Effector memory CD8-positive, alpha-beta T cell (primary cell): ENCODE measurements around the gene PLCL2.

Experiments used
- ATAC-seq: fragments of 150-1000 bp; cut with Tn5 transposase; replicated peaks from 2 replicates; pipeline ENCODE4 v1.10.0; 2021; ENCODE audit warnings: mild to moderate bottlenecking, moderate library complexity
- DNase-seq, 3 experiments: peaks; one replicate each; pipeline ENCODE4 v3.0.0; 2021
- H3K27ac Mint-ChIP-seq, 2 donors: one replicate each; pipeline ENCODE4 v1.8.0; 2022; ENCODE audit warnings: mild to moderate bottlenecking in 2 of 2, mixed read lengths in 2 of 2, moderate library complexity in 2 of 2
- H3K27me3 Mint-ChIP-seq, 2 donors: one replicate each; pipeline ENCODE4 v1.8.0; 2022; ENCODE audit warnings: mixed read lengths in 2 of 2
- H3K36me3 Mint-ChIP-seq: one replicate; pipeline ENCODE4 v1.8.0; 2022; ENCODE audit warnings: mild to moderate bottlenecking, moderate library complexity, mixed read lengths; ENCODE audit not compliant: insufficient read depth
- H3K4me1 Mint-ChIP-seq, 2 donors: one replicate each; pipeline ENCODE4 v1.8.0; 2022; ENCODE audit warnings: low read depth in 2 of 2, mixed read lengths in 2 of 2
- H3K4me3 Mint-ChIP-seq, 2 donors: one replicate each; pipeline ENCODE4 v1.8.0; 2022; ENCODE audit warnings: mild to moderate bottlenecking in 2 of 2, mixed read lengths in 2 of 2, moderate library complexity in 2 of 2
- H3K9me3 Mint-ChIP-seq, 2 donors: one replicate each; pipeline ENCODE4 v1.8.0; 2022; ENCODE audit warnings: mixed read lengths in 2 of 2

The PLCL2 gene

DNA sequence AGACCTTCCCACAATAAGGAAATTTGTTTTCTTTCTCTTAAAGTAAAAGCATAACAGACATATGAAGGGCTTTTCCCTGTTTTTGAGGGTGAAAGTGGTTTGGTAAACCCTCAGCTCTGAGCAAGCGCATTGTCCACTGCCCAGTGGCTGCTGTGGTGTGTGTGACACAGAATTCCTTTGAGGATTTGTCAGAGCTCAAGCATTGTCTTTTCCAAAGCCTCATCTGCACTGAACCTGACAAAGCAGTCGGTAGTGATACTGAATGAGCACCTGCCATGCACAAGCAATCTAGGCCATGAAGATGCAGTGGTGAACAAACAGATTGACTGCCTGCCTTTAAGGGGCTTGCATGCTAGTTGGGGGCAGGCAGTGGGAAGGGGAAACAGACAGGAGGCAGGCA lies 128.3 kb downstream of the PLCL2 start:
- Mint-ChIP-seq H3K27me3 (no peaks in the 10 kb centered on the region), H3K36me3 (peaks cover 28% of the 10 kb centered on the region), H3K4me1 (peaks cover 18 to 46% of the 10 kb centered on the region in 2 donors), H3K9me3 (no peaks in the 10 kb centered on the region), H3K27ac (peak overlapping the region in 1 of 2 donors; percentile 35), H3K4me3 (no peak overlapping the region)
- ATAC-seq (no peak), DNase-seq (no peak)

DNA sequence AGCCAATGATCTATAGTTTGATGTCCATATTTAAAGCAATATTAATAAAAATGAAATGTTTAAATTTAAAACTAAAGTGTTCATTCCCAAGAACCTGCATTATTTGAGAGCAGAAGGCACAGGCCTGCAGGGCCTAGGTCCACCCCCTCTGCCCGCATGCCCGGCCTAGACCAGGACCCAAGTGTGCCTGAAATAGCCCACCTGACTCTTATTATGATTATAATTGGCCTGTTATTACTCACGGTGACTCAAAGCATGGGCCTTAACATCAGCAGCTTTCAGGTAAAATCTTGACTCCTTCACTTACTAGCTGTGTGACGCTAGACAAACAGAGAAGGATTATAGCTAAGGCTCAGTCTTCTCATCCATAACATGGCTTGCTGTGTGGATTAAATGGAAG lies 128.8 kb downstream of the PLCL2 start:
- peak overlapping the region in 1 of 2 donors; percentile 35 for H3K27ac Mint-ChIP-seq
- peaks cover 28% of the 10 kb centered on the region for H3K36me3 Mint-ChIP-seq
- H3K4me3 Mint-ChIP-seq: no peak overlapping the region
- DNase-seq (no peak), ATAC-seq (no peak)
- no peaks in the 10 kb centered on the region for H3K27me3 Mint-ChIP-seq
- peaks cover 15 to 42% of the 10 kb centered on the region in 2 donors for H3K4me1 Mint-ChIP-seq
- no peaks in the 10 kb centered on the region for H3K9me3 Mint-ChIP-seq

DNA sequence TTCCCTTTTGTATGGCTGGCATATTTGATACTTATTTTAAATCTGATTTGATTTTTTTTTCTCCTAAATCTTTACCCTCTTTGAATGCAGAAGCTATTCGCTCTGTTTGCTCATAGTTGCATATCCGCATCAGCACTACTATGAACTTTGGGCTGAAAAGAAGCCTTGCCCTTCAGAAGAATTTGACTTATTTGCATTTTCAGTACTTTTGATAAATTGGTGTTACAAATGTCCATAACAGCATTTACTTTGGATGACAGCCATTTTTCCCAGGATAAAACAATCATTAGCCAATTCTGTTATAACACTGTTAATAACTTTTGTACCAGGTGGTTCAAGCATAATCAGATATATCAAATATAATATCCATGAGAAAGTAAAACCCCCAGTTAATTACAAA lies 129.5 kb downstream of the PLCL2 start:
- peaks cover 28% of the 10 kb centered on the region for H3K36me3 Mint-ChIP-seq
- ATAC-seq (no peak), DNase-seq (no peak)
- H3K4me3 Mint-ChIP-seq: no peak overlapping the region
- peak overlapping the region in 1 of 2 donors; percentile 35 for H3K27ac Mint-ChIP-seq
- peaks cover 13 to 36% of the 10 kb centered on the region in 2 donors for H3K4me1 Mint-ChIP-seq
- H3K27me3 Mint-ChIP-seq: no peaks in the 10 kb centered on the region
- no peaks in the 10 kb centered on the region for H3K9me3 Mint-ChIP-seq

DNA sequence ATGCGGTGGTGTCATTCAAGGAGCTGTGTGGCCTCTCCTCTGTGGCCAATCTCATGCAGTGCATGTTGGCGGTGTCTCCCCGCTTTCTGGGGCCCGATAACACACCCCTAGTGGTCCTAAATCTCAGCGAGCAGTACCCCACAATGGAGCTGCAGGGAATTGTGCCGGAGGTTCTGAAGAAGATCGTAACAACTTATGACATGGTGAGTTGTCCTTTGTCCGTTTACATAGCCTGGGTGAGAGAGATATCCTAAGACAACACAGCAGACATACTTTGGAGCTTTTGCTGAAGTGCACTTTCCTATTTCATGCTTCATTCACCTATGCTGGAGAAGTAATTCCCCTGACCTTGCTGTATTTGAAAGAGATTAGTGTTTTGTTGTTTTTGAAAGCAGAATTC lies 130.0 kb downstream of the PLCL2 start:
- ATAC-seq (no peak), DNase-seq (no peak)
- H3K36me3 Mint-ChIP-seq: peaks cover 25% of the 10 kb centered on the region
- no peak overlapping the region for H3K4me3 Mint-ChIP-seq
- H3K4me1 Mint-ChIP-seq: peaks cover 13 to 32% of the 10 kb centered on the region in 2 donors
- H3K9me3 Mint-ChIP-seq: no peaks in the 10 kb centered on the region
- no peaks in the 10 kb centered on the region for H3K27me3 Mint-ChIP-seq
- peak overlapping the region in 1 of 2 donors; percentile 35 for H3K27ac Mint-ChIP-seq

DNA sequence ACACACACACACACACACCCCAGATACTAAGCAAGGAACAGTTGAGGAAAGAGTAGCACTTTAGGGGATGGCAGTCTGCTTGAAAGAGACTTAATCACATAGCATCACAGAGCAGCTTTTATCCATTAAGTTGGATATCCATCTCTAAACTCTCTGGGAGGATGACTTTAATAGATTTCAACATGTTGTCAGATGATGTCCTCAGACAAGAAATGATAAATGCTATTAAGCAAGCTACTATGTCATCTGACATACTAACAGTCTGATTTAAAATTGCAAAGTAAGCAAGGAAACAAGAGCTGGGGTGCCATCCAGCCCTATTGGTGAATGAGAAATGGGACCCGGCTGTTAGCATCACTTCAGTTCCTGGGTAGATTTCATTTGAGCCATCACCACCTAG lies 136.9 kb downstream of the PLCL2 start:
- ATAC-seq: no peak
- no peaks in the 10 kb centered on the region for H3K27me3 Mint-ChIP-seq
- H3K27ac Mint-ChIP-seq: peak overlapping the region in 1 of 2 donors; percentile 35
- peaks cover 26 to 67% of the 10 kb centered on the region in 2 donors for H3K4me1 Mint-ChIP-seq
- H3K9me3 Mint-ChIP-seq: no peaks in the 10 kb centered on the region
- H3K36me3 Mint-ChIP-seq: peaks cover 4% of the 10 kb centered on the region
- DNase-seq: no peak
- peak overlapping the region in 1 of 2 donors; percentile 27 for H3K4me3 Mint-ChIP-seq

DNA sequence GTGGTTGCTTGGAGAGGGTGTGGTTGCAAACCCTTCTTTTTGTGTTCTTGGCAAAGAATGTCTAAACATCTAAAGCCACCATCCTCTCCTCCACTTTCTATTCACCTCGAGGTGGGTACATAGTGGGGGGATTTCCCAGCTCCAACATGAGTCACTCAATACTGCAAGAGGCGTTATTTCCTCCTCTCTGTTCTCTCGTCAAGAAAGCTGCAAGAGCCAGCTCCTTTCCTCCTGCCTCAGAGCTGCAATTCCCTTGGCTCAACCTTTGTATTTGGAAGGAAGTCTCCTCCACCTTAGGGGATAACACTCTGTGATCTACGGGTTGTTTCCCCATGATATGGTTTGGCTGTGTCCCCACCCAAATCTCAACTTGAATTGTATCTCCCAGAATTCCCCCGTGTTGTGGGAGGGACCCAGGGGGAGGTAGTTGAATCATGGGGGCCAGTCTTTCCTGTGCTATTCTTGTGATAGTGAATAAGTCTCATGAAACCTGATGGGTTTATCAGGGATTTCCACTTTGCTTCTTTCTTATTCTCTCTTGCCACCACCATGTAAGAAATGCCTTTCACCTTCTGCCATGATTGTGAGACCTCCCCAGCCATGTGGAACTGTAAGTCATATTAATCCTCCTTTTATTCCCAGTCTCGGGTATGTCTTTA lies 138.4 kb downstream of the PLCL2 start:
- peaks cover 28 to 59% of the 10 kb centered on the region in 2 donors for H3K4me1 Mint-ChIP-seq
- peaks cover 3% of the 10 kb centered on the region for H3K36me3 Mint-ChIP-seq
- peak overlapping the region; percentile 90 for H3K27ac Mint-ChIP-seq
- peak overlapping the region; percentile 55 to 61 for H3K4me3 Mint-ChIP-seq
- H3K27me3 Mint-ChIP-seq: no peaks in the 10 kb centered on the region
- DNase-seq: peak; percentile 37 to 48 (median 39)
- no peaks in the 10 kb centered on the region for H3K9me3 Mint-ChIP-seq
- ATAC-seq: peak; percentile 99

DNA sequence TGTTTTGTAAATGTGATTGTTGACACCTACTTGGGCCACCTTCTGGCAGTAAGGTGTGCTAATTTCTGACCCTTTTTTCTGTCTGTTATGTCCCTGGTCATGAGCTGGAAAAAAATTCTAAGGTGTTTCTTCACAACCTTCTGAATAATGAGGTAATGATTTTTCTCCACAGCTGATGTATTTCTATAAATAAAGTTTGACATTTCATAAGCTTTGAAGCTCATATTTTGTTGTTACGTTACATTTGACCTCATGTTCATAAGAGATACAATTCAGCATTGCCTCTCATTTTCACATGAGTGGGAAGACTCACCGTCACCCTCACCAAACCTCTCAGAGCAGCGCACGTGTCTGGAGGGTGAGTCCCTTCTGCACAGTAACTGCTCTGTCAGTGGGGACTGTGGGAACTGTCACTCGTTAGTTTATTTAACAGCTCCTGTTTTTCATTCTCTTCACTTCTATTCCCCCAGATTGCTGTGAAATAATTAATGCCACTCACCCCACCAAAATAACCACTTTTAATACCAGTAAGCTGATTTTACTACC lies 140.9 kb downstream of the PLCL2 start:
- H3K4me1 Mint-ChIP-seq: peaks cover 44 to 72% of the 10 kb centered on the region in 2 donors
- H3K9me3 Mint-ChIP-seq: no peaks in the 10 kb centered on the region
- ATAC-seq (no peak), DNase-seq (no peak)
- H3K27me3 Mint-ChIP-seq: no peaks in the 10 kb centered on the region
- H3K36me3 Mint-ChIP-seq: peaks cover 5% of the 10 kb centered on the region
- no peak overlapping the region for H3K4me3 Mint-ChIP-seq
- H3K27ac Mint-ChIP-seq: peak overlapping the region in 1 of 2 donors; percentile 90

DNA sequence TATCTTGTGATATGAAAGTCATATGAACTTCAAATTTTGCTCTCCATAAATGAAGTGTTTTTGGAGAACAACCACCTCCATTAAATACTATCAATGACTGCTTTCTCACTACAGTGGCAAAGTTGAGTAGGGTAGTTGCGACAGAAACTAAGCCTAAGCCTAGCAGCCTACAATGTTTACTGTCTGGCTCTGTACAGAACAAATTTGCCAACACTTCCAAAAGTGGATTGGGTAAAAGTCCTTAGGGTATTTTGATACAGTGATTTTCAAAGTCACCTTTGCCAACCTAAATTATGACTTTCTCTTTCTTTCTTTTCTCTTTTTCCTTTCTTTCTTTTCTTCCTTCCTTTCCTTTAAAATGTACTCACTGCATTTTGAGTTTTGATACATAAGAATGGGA lies 142.6 kb downstream of the PLCL2 start:
- H3K36me3 Mint-ChIP-seq: peaks cover 5% of the 10 kb centered on the region
- H3K27ac Mint-ChIP-seq: no peak overlapping the region
- peaks cover 42 to 63% of the 10 kb centered on the region in 2 donors for H3K4me1 Mint-ChIP-seq
- no peak overlapping the region for H3K4me3 Mint-ChIP-seq
- no peaks in the 10 kb centered on the region for H3K27me3 Mint-ChIP-seq
- ATAC-seq (no peak), DNase-seq (no peak)
- H3K9me3 Mint-ChIP-seq: no peaks in the 10 kb centered on the region

DNA sequence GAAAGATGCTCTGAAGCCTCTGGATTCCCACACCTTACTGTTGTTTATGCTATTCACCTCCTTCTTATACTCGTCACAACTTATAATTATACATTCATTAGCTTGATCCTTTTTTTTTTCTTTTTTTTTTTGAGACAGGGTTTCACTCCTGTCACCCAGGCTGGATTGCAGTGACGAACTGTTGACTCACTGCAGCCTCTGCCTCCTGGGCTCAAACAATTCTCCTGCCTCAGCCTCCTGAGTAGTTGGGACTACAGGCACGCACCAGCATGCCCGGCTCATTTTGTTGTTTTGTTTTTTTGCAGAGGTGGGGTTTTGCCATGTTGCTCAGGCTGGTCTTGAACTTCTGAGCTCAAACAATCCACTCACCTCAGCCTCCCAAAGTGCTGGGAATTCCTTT lies 143.6 kb downstream of the PLCL2 start:
- no peaks in the 10 kb centered on the region for H3K9me3 Mint-ChIP-seq
- no peak overlapping the region for H3K4me3 Mint-ChIP-seq
- peak overlapping the region; percentile 6 to 85 for H3K27ac Mint-ChIP-seq
- no peaks in the 10 kb centered on the region for H3K27me3 Mint-ChIP-seq
- DNase-seq (no peak), ATAC-seq (no peak)
- H3K36me3 Mint-ChIP-seq: peaks cover 5% of the 10 kb centered on the region
- peaks cover 41 to 63% of the 10 kb centered on the region in 2 donors for H3K4me1 Mint-ChIP-seq

DNA sequence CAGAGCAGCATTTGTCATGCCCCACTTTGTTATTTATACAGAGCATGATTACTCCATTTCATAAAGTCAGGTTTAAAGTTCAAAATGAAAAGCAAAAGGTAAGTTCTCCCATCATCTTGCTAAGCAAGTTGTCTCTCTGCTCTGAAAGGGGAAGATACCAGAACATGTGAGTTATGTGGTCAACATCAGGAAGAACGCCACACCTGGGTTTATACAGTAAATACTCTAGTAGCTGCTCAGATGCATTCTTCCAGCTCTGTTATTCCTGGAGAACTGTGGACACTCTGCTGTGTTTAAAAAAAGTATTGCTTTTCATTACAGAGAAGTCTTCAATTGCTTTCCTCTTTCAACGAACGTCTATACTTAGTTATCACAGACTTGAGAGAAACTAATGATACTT lies 145.7 kb downstream of the PLCL2 start:
- peak overlapping the region; percentile 33 to 46 for H3K27ac Mint-ChIP-seq

DNA sequence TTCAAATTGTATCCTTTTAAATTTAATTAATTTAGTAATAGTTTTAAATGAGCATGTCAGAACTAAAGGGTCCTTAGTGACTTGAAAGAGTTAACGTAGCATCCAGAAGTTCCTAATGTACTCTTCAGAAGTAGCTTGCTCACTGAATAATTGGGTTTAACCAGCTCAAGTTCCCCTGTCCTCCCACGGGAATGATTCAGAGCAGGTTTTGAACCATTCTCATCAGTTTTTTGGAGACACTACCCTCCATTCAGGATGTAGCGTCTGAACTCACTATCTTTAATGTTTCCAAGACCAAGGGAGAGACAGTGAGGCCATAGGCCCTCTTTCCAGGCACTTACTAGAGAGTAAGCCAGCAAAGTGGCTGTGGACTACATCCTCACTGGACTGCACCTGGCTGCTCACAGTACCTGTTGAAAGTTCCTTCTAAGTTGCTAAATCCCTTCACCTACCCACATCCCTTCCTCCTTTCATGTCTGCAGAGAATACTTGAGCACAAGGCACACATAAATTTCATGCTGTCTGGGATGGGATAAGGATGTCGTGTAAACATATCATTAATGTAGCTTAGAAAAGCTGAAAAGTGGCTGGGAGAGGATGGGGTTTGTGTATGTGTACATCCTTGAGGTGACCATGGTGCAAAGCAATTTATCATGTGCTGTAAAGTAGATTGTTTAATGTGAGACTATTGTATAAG lies 146.3 kb downstream of the PLCL2 start:
- Mint-ChIP-seq H3K36me3 (peaks cover 3% of the 10 kb centered on the region), H3K9me3 (no peaks in the 10 kb centered on the region), H3K27ac (no peak overlapping the region), H3K4me1 (peaks cover 38 to 60% of the 10 kb centered on the region in 2 donors), H3K4me3 (no peak overlapping the region), H3K27me3 (no peaks in the 10 kb centered on the region)
- DNase-seq: no peak
- ATAC-seq: no peak

More for the DNA sequence above, 145.7 kb downstream of the PLCL2 start:
- Mint-ChIP-seq H3K36me3 (peaks cover 5% of the 10 kb centered on the region), H3K4me3 (no peak overlapping the region), H3K27me3 (no peaks in the 10 kb centered on the region), H3K4me1 (peaks cover 38 to 61% of the 10 kb centered on the region in 2 donors), H3K9me3 (no peaks in the 10 kb centered on the region)
- peak; percentile 27 for ATAC-seq
- DNase-seq: no peak

DNA sequence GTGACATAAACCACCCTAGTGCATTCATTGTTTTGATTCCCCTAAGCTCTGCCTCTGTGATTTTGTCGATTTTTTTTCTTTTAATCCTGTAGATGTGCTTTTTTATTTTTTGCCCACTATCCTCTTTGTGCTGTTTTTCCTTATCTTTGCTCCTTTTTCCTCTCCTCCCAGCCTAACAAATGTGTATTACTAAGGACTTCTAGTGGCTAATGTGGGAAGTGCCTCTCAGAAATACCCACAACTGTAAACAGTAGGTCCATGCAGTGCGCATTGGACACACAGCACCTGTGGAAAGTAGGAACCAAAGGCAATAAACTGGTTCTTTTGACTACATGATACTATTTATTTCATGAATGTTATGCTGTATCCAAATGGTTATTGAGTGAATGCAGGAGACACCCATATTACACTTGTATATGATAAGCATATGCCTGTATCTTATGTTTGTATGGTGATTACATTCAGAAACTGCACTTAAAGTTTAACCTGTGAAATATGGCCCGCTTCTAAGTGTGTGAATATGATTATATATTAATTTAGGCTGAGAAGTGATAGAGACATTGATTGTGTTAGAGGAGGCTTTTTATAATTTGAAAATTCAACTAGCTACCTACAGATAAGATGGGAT lies 147.8 kb downstream of the PLCL2 start:
- H3K27me3 Mint-ChIP-seq: no peaks in the 10 kb centered on the region
- no peak overlapping the region for H3K4me3 Mint-ChIP-seq
- no peaks in the 10 kb centered on the region for H3K9me3 Mint-ChIP-seq
- H3K4me1 Mint-ChIP-seq: peaks cover 37 to 62% of the 10 kb centered on the region in 2 donors
- peak overlapping the region in 1 of 2 donors; percentile 2 for H3K27ac Mint-ChIP-seq
- peaks cover 3% of the 10 kb centered on the region for H3K36me3 Mint-ChIP-seq
- DNase-seq: no peak
- ATAC-seq: no peak

DNA sequence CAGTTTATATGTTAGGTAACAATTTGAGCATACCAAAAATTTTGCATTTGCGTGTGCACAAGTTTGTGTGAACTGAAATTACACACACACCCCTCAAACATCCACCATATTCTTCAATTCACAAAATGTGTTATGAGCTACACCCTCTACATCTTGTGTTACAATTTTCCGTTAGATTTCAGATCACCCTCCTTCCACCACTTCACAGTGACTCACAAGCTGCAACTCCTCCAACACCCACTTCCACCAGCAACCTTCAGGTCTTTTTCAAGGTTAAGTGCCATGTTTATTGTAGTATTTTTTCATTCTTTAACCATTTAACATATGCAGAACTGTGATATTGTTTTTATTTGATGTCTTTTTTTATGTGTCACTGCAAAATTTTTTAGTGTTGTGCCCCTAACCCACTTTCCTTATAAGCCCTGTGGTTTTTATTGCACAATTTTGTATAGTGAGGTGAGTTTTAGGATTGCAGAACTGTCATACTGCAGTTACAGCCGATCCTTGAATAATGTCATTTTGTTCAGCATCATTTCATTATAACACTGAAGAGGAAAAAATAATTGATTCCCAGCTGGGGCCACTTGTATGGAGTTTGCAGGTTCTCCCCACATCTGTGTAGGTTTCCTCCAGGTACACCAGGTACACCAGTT lies 148.9 kb downstream of the PLCL2 start:
- ATAC-seq: peak; percentile 72
- peaks cover 3% of the 10 kb centered on the region for H3K36me3 Mint-ChIP-seq
- H3K4me1 Mint-ChIP-seq: peaks cover 36 to 63% of the 10 kb centered on the region in 2 donors
- no peaks in the 10 kb centered on the region for H3K9me3 Mint-ChIP-seq
- no peak for DNase-seq
- H3K27me3 Mint-ChIP-seq: no peaks in the 10 kb centered on the region
- H3K27ac Mint-ChIP-seq: peak overlapping the region in 1 of 2 donors; percentile 54
- H3K4me3 Mint-ChIP-seq: no peak overlapping the region
